Effector CD4-positive, alpha-beta T cell (primary cell): ENCODE measurements around the gene ECHS1.
"Not testable (repeated sequence)": the region's sequence is repeated elsewhere in the genome, so short reads cannot be mapped to it uniquely, and the experiment has no call there.

Experiments
- DNase-seq: peaks from one replicate; pipeline ENCODE4 v3.0.0-alpha.2; 2020

Gene ECHS1

DNA sequence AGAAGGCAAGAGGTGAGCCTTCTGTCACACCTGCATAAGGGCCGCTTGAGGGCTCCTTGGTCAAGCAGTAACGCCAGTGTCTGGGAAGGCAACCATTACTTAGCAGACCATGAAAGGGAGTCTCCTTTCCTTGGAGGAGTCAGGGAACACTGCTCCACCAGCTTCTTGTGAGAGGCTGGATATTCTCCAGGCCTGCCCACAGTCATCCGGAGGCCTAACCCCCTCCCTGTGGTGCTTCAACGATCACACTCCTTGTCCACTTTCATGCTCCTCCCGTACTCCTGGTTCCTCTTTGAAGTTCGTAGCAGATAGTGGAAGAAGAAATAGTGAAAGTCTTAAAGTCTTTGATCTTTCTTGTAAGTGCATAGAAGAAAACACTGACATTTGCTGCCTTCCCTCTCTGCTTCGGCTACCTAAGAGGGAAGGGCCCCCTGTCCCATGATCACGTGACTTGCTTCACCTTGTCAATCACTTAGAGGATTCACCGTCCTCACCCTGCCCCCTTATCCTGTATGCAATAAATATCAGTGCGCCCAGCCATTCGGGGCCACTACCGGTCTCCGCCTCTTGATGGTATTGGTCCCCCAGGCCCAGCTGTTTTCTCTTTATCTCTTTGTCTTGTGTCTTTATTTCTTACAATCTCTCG lies 51.0 kb downstream of the ECHS1 start:
- DNase-seq, result not testable (repeated sequence)

DNA sequence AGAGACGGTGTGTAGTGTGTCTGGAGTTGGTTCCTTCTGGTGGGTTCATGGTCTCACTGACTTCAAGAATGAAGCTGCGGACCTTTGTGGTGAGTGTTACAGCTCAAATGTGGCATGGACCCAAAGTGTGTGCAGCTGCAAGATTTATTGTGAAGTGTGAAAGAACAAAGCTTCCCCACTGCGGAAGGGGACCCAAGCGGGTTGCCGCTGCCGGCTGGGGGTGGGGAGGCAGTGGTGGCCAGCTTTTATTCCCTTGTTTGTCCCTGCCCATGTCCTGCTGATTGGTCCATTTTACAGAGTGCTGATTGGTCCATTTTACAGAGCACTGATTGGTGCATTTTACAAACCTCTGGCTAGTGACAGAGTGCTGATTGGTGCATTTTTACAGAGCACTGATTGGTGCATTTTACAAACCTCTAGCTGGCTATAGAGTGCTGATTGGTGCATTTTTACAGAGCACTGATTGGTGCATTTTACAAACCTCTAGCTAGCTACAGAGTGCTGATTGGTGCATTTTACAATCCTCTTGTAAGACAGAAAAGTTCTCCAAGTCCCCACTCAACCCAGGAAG lies 52.2 kb downstream of the ECHS1 start:
- not testable (repeated sequence) for DNase-seq

GRCh38 chr10:133318494-133319127 lies 54.5 kb downstream of the ECHS1 start:
- peak; percentile 63 for DNase-seq

- DNase-seq, result no peak
Measured at GRCh38 chr10:133316732-133317131, 56.4 kb downstream of the ECHS1 start.

DNA sequence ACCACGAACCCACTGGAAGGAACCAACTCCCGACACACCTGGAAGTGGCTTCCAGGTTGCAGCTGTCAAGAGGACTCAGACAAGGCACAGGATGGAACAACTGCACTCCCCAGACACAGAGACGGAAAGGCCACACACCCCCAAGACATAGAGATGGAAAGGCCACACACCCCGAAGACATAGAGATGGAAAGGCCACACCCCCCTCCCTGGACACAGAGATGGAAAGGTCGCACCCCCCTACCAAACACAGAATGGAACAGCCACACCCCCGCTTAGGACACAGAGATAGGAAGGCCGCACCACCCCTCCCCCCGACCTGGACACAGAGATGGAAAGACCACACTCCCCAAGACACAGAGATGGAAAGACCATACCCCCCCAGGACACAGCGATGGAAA lies 56.9 kb downstream of the ECHS1 start:
- DNase-seq, result no peak

DNA sequence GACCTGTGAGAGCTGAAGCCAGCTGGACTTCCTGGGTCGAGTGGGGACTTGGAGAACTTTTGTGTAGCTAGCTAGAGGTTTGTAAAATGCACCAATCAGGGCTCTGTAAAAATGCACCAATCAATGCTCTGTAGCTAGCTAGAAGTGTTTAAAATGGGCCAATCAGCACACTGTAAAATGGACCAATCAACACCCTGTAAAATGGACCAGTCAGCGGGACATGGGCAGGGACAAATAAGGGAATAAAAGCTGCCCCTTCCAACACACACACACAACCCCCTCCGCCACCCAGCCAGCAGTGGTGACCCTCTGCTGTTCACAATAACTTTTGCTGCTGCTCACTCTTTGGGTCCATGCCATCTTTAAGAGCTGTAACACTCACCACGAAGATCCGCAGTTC lies 57.3 kb downstream of the ECHS1 start:
- no peak for DNase-seq

DNA sequence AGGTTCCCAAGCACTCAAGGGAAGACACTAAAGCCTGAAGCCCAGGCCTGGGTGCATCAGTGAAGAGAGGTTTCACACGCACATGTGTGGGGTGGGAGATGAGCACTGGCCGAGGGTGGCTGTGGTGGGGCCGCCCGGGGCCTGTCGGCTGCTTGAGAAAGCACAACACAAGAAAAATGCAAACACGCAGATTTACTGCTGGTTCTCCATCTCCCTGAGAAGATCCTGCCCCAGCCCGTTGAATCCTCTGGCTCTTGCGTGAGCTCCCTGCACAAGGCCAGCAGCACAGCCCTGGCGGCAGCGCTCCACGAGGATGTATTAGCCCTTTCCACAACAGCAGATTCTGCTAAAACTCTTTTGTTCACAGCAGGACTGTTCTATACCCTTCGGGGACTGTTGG lies 58.2 kb downstream of the ECHS1 start:
- no peak for DNase-seq

- DNase-seq, result no peak
Measured at GRCh38 chr10:133313192-133313591, 60.0 kb downstream of the ECHS1 start.

DNA sequence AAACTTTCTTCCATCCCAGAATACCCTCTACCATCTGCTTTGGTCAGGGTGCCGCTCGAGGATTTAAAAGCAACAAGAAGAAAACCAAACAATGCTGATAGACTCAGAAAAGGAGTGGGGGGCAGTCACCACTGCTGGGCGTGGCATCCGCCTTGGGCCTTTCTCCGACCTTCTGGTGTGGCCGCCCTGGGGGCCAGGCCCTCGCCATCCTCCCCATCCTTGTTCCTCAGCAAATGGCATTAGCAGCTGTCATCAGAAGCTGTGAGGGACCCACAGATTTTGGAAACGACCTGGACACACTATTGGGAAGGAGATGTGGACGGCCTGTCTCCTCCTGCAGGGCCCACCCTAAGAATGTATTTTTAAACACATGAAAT lies 60.4 kb downstream of the ECHS1 start:
- DNase-seq, result no peak
